HG02610 (cell line): ENCODE measurements around the gene PICK1.
"Not testable (repeated sequence)": the region's sequence is repeated elsewhere in the genome, so short reads cannot be mapped to it uniquely, and the experiment has no call there.

ENCODE experiments used
- ATAC-seq: cut with Tn5 transposase; IDR thresholded peaks from one replicate; pipeline ENCODE4 v1.9.1; 2021; ENCODE audit warnings: mild to moderate bottlenecking, moderate library complexity; ENCODE audit not compliant: unreplicated experiment

Gene PICK1

DNA sequence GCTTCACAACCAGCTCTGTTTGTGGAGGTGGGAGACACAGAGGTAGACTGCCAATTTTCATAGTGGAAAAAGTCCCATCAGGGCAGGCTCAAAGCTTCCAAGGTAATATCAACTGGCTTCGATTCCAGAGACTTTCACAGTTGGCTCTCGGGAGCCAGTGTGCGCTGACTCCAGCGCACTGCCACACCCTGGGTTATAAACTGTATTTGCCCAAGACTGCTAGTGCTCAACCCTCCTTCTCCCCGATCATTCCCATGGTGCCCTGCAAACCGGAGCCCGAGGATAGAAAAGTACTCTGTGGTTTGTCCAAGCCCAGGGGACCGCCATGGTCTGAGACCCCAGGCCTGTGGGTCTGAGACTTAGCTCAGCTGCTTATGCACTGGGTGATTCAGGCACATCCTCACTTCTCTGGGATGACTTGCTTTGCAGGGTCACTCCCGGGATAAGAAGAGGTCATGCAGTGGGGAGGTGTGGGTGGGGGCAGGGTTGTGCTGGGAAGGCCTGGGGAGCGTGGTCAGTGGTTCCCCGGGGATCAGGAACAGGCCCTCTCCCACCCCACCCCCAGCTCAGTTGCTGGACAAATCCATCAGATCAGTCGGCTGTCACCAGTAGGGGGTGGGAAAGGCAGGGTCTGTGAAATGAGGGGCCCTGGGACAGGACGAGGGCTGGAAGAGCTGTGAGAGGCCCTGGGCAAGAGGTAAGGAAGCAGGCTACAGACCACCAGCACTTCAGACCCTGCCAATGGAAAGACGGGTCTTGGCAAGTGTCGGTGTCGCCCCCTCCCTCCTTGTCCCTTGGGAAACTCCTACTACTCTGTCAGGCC, 26.7 kb upstream of the PICK1 start:
- no peak for ATAC-seq

DNA sequence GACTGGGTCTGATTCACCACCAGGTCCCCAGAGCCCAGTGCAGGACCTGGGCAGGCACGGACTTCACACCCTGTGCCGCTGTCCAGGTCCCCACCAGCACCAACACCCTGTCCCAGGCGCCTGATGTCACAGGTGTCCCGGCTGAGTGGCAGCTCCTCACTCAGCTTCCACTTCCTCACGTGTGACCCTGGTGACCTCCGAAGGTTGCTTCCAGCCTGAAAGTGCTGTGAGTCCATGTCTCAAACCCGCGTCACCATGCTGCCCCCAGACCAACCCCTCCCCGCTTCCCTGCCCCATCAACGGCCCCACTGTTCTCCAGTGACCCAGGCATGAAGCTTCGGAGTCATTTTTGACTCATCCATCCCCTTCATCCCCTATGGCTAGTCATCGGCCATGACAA, 25.7 kb upstream of the PICK1 start:
- no peak for ATAC-seq

DNA sequence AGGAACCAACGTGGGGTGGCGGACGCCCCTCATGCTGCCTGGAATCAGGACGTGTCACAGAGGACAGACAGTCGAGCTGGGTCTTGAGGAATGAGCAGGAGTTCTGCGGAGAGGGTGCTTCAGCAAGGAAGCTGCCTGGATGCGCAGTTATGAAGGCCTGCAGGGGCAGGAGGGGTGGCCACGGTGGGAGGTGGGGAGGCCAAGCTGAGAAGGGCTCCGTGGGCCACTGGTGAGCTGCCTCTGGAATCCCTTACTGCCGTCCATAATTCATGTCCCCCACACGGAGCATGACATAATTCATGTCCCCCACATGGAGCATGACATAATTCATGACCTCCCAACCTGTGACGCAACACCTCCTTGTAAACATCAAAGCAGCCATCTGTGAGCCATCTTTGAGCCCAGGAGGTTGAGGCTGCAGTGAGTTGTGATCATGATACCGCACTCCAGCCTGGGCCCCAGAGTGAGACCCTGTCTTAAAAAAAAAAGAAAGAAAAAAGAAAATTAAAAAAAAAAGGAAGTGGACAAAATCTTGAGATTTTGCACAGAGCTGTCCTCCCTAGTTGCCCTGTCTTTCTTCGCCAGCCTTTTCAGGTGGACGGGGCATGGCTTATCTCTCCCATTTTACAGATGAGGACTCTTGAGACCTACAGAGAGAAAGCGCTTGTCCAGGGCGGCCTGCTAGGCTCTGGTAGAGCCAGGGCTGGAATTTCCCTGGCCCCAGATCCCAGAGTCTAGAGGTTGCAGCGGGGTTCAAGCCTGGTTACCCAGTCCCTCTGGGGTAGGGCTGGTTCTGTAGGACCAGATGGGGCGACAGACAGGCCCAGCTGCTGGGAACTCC, 24.3 kb upstream of the PICK1 start:
- ATAC-seq: no peak

DNA sequence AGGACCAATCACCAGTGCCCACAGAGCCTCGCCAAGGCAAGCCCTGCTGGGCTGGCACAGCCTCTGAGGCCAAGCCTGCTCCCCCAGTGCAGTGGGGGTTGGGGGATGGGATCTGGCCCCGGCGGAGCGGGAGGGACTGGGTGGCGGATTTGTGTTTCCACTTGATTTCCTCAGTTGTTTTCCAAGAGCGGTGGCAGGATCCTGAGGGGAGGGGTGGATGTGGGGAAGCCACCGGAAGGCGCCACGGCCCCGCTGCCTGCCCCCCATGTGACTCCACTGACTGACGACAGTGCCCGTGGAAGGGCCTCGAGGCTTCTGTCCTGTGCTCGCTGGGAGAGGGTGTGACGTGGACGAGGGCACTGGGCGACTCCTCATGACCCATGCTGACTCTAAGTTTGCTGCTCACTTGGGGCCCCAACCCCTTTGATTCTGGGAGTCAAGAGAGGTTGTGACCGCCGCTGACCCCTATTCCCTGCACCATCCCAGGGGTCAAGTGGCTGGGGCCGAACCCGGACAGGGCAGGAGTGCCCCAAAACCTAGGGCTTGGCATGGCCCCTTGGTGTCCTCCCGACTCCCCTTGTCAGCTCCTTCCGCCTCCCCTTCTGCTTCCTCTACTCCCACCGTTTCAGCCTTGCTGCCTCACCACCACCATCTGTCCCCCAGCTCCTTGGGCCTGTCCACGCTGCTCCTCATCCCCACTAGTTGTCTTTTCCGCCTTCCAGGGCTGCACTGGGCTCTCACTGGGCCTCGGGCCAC, 23.5 kb upstream of the PICK1 start:
- no peak for ATAC-seq

DNA sequence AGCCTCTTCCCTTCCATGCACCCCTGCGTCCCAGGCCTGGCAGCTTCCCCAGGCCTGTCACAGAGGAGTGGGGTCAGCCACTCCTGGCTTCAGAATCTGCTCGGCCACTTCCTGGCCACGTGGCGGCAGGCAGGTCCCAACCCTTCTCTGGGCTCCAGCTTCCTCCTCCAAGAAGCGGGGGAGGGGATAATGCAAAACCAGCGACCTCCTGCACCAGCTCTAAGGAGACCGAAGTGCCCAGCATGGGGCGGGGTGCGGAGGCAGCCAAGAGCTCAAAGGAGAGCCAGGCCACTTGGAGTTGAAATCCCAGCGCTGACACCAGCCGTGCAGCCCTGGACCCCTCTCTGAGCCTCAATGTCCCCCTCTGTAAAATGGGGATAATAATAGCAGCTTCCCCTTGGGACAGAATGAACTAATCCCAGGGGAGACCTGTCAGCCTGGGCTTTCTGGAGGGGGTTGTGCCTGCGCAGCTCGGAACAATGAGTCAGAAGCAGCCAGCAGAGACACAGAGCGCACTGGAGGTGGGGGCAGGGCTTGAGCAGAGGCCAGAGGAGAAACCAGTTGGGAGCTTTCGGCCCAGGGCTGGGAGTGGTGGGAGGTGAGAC, 22.8 kb upstream of the PICK1 start:
- ATAC-seq: no peak

DNA sequence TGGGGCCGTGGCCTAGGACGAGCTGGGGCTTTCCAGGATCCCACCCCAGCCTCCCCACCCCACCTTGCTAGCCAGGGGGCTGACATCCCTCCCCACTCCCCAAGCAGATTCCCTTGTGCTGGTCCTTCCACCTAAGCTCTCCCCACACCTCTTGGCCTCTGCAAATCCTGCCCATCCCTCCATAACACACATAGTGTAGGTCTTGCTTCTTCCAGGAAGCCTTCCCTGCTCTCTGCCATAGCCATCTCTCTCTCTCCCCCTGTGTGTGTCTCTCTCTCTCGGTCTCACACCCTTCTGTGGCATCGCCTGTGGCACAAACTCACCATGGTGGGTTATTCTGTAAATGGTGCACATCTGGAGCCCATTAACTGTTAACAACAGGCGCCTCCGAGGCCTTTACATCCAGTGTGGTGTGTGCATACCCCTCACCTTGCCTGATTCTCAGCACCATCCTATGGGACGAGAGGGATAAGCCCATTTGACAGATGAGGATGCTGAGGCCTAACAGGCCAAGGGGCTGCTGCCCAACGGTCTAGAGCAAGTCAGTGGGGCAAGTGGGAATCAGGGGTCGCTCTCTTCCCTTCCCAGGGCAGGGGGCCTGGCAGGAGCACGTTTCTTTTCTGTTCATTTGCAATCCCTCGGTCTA, 22.2 kb upstream of the PICK1 start:
- no peak for ATAC-seq

DNA sequence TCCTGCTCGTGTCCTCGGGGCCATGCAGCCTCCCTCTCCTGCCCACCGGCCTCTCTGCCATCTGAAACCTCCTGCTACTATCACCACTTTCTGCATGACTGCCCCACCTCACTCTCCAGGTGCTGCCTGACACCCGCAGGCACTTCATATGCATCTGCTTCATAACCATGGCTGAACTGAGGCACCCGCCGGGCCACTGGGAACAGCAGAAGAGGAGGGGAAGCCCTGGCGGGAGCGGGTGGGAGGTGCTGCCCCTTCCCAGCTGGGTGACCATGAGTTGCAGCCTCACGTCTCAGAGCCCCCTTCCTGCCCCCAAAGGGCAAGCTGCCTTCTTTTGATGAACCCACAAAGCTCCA, 21.7 kb upstream of the PICK1 start:
- no peak for ATAC-seq

DNA sequence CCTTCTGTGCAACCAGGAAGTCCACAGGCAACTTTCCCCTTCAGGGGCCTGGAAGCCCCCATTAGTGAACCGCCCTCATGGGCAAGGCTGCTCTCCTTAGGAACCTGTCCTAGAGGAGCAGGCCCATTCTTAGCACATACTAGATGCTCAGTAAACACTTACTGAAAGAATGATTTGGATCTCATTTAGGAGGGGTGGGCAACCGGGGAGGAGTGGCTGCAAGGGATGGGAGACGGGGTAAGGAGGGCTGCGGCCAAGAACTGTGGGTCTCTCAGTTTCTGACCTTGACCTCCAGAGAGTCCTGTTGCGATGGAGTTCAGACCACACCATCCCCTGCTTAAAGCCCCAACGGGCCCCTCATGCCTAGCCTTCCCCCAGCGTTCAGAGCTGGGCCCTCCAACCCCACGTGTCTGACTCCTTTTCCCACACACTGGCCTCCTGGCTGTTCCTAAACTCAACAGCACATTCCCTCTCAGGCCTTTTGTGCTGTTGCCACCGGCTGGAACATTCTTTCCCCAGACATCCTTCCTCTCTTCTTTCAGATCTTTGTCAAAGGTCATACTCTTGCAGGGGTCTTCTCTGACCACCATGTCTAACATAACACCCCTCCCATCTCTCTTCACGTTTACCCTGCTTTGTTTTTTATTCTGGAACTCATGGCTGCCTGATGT, 20.7 kb upstream of the PICK1 start:
- ATAC-seq: no peak

DNA sequence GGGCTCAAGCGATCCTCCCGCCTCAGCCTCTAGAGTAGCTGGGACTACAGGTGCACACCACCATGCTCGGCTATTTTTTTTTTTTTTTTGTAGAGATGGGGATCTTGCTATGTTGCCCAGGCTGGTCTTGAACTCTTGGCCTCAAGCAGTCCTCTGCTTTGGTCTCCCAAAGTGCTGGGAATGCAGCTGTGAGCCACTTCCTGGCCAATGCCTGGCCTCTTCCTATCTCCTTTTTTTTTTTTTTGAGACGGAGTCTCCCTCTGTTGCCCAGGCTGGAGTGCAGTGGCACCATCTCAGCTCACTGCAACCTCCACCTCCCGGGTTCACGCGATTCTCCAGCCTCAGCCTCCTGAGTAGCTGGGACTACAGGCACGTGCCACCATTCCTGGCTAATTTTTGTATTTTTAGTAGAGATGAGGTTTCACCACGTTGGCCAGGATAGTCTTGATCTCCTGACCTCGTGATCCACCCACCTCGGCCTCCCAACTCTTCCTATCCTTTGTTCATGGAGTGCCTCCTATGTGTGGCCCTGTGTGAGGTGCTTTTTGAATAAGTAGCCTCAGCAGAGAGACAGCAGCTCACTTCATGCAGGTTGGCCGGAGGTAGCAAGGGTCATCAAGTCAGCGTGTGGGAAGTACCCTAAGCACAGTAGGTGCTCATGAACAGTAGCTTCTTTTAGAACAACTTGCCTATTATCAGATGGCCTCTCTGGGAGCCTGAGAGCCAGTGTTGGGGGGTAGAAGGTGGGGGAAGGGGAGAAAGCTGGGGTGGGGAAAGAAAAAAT, 19.6 kb upstream of the PICK1 start:
- ATAC-seq: not testable (repeated sequence)

DNA sequence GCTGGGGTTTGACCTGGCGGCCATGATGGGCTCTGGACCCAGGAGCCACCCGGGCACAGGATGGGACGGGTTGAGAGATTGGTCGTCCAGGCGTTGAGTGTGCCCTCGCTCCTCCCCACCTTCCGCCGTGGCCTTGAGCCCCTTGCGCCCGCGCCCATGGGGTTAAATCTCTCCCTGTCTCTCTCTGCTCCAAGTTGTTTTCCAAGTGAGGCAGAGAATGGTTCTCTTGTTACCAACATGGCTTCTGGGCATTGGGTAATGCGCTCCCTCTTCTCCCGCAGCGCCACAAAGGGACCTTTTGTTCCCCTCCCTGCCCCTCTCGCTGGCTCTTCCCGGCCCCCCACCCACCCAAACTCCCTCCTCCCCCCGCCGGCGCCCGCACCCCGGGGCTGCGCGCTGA, 18.8 kb upstream of the PICK1 start:
- ATAC-seq: no peak

DNA sequence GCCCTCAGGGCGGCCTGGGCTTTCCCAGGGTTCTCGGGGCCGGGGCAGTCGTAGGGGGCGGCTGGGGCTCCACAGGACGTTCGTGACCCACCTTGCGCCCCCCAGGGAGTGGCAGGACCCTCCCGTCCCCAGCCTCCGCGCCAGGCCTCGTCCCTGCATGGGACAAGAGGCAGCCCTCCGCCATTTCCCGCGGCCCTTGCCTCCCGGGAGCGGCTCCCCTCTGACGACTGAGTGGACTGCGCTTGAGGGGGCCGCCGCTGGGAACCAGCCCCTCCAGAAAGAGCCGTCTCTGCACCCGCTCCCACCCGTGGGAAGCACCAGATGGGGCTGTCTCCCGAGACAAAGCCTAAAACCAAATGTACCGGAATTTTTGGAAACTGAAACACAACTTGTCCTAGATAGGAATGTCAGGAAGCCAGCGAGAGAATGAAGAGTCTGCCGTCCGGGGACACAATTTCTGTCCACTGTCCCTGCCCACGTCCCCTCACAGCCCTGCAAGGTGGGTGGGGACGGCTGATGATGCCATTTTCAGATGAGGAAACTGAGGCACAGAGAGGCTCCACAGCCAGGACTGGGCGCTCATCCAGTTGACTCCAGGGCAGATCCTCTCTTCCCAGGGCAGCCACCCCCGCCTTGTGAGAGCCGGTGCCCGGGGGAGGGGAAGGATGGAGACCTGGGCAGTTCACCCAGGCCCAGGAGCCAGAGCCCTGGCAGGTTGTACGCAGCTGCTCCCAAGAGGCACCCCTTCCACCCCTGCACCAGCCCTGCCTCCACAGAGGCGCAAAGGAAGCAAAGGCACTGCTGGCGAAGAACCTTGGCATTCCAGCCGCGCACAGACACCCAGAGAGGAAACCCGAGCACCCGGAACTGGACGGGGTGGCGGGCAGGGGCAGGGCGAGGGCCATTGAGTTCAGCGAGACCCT, 18.1 kb upstream of the PICK1 start:
- ATAC-seq: no peak

DNA sequence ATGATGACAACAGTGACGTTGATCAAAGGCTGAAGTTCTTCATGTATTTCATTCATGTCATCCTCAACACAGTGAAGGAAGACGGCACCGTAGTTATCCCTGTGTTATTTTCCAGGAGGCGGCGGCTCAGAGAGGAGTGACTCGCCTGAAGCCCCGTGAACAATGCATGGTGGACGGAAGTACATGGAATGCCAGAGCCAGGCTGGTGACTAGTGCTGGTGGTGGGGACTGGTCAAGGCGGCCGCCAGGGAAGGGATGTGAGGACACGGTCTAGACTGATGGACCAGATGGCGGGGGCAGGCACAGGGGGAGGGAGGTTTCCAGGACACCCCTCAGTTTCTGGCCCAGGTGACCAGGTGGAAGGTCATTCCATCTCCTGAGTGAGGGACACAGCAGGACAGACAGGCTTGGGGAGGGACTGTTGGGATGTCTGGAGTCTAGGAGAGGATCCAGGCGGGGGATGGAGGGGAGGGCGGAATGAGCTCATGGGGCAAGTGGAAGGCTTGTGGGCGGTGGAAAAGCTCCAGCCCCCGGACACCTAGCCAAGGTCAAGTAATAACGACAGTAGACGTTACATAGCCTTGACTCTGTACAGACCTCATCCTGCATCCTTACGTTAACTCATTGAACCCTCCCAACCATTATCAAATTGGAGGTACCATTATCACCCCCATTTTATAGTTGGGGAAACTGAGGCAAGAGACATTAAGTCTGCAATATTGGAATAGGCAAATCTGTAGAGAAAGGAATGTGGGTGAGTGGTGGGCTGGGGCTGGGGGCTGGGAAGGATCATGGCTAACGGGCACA, 16.0 kb upstream of the PICK1 start:
- ATAC-seq: no peak

DNA sequence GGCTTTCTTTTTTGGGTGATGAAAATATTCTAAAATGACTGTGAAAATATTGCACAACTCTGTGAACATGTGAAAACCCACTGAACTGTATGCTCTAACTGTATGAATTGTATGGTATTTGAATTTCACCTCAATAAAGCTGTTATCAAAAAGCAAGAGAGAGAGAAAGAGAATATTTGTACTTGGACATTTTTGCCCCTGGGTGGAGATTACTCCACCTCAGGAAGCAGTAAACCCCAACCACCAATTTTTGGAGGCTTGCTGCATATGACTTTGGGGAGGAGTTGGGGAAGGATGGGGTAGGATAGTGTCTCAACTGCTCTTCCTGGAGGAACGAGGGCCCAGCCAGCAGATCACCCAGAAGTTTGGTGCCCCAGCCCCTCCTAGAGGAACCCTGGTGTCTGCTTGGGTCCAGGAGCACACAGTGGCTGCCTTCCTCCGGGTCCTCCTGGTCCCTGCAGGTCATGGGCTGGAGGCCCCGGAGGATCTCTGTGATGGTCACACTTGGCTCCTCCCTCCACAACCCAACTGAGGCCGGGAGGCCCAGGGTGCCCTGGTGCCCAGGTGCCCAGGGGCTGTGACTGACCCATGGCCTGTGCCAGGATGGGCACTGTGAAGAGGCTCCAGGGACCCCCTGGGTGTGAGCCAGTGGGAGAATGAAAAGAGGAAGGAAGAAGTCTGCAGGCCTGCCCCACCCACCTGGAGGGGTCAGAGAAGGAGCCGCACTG, 15.3 kb upstream of the PICK1 start:
- no peak for ATAC-seq

DNA sequence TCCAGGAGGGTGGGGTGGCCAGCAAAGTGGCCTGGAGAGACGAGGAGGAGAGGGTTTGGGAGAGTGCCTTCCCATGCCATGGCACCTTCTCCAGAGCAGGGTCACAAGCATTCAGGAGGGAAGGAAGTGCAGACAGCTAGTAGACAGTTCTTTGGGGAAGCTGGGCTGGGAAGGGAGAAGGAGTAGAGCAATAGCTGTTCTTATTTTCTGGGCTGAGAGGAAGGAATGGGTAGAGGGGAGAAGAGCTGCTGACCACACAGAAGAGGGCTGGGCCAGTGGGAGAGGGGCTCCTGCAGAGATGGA, 14.8 kb upstream of the PICK1 start:
- no peak for ATAC-seq

DNA sequence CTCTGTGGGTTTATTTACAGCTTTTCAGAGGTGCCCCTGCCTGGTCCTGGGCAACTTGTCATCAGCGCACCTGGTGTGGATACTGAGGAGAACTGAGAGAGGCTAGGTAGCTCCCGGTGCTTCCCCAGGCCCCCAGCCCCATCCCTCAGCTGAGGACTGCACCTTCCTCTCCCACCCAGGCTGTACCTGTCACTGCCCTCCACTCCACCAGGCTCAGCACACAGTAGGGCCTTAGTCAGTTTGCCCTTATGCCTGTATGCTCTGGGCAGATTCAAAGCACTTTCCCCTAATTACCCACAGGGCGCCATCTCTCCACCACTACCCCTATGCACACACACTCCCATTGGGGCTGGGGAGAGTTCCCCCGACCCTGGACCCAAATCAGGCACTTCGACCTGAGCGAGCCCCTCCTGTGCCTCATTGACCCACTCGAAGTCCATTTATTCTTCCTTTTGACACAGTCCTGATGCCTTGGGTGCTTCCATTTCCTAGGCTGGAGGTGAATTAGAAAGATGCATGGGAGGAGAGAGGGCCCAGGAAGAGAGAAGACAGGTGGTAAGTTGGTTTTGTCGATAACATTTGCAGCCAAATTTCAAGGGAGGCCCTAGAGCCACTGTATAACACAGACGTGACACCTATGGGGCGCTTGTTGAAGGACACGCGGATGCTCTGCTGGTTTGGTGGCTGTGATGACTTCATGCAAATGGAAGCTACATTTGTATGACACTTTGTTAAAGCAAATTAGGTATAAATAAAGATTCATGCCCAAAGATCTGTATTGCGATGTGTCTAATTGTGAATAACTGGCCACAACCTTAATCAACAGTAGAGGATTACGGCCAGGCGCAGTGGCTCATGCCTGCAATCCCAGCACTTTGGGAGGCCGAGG, 13.8 kb upstream of the PICK1 start:
- ATAC-seq: no peak
